HG03097 (cell line): ENCODE measurements around the gene MBLAC2.

Source experiments
- ATAC-seq: cut with Tn5 transposase; IDR thresholded peaks from one replicate; pipeline ENCODE4 v1.9.1; 2021; ENCODE audit not compliant: unreplicated experiment, low FRiP score

Gene MBLAC2

GRCh38 chr5:90472783-90473395, 1.7 kb downstream of the MBLAC2 start:
- no peak for ATAC-seq

GRCh38 chr5:90461288-90461687, 13.3 kb downstream of the MBLAC2 start:
- no peak for ATAC-seq

DNA sequence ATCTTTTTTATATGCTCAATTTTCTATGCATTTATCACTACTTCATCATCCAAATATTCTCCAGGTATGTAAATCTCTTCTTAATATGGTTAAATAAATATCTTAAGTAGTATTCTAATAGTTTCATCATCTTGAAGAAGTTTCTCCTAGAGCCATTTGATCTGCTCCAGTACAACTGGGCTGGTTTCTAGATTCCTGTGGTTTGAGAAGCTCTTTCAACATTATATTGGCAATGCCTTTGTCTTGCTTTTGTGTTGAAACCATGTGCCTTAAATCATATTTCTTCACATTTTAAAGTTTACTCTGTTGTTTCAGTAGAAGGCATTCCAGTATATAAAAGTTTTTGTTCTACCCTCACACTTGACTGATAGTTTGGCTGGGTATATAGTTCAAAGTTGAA, 27.6 kb downstream of the MBLAC2 start:
- ATAC-seq = no peak

- ATAC-seq = no peak
Observed at GRCh38 chr5:90440644-90441043, 33.9 kb downstream of the MBLAC2 start.

DNA sequence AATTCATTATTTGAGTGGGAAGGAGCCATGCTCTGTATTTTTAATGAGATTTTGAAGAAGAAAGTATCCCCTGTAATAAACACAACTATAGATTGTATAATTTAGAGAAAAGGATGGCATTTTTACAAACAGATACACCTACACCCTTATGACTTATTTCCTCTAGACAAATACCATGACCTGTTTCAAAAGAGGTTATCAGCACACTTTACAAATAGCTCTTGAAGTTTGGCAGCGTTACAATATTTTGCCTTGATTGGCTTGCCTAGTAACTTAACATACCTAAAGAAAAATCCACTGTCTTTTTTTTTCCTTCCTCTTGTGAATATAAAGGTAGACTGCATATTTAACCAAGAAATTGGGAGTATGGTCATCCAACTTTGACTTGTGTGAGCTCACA, 36.5 kb downstream of the MBLAC2 start:
- no peak for ATAC-seq

- no peak for ATAC-seq
Observed at GRCh38 chr5:90437663-90438062, 36.9 kb downstream of the MBLAC2 start.

GRCh38 chr5:90434116-90434714, 40.4 kb downstream of the MBLAC2 start:
- ATAC-seq = no peak

DNA sequence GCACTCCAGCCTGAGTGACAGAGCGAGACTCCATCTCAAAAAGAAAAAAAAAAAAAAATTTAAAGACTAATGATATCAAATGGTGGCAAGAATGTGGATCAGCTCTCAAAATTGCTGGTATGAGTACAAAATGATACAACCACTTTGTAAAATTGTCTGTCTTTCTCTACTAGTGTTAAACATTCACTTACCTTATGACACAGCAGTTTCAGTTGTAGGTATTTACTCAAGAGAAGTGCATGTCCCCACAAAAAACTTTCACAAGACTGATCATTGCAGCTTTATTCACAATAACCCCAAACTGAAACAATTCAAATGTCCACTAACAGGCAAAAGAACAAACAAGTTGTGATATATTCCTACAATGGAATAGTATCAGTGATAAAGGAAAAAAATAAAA, 50.3 kb downstream of the MBLAC2 start:
- no peak for ATAC-seq

DNA sequence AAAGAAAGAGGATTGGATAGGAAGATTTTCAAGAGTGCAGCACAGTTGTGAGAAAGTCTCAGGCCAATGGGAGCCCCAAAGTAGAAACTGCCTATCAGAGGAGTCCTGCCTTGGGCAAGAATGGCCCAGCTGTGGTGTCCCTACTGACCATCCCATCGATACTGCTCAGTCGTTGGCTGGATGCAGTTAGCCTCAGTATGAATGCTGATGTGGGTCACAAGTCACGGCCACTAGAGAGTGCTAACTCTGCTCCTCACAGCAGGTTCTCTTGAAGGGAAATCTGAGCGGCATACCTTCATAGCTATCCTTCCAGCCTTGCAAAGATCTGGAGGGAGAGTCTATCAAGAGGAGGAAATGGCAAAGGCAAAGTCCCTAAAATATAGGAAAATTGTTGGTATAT, 53.4 kb downstream of the MBLAC2 start:
- ATAC-seq = no peak

- no peak for ATAC-seq
Observed at GRCh38 chr5:90418214-90418613, 56.4 kb downstream of the MBLAC2 start.

DNA sequence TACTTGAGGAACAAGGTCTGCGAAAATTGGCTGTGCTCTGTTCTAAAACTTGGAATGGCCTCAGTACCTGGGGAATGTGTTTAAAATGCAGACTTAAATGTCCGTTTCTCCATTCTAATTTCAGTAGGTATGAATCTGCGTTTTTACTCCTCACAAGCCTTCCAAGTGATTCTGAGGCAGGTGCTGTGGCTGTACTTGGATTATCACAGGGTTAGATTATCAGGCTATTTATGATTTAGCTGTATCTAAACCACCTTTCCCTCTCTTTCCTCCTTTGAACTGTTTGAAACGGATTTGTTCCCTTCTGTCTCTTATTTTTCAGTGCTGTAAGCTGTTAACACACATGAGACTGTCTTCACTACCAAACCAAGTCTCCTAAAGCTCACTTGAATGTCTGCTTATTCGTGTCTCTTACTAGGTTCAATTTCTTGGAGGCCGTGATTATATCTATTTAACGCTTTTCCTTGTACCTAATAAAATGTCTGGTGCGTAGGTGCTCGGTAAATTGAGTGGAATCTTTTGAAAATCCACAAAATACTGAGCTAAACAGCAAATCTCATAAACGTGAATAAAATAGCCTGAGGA, 64.3 kb downstream of the MBLAC2 start:
- ATAC-seq = no peak

DNA sequence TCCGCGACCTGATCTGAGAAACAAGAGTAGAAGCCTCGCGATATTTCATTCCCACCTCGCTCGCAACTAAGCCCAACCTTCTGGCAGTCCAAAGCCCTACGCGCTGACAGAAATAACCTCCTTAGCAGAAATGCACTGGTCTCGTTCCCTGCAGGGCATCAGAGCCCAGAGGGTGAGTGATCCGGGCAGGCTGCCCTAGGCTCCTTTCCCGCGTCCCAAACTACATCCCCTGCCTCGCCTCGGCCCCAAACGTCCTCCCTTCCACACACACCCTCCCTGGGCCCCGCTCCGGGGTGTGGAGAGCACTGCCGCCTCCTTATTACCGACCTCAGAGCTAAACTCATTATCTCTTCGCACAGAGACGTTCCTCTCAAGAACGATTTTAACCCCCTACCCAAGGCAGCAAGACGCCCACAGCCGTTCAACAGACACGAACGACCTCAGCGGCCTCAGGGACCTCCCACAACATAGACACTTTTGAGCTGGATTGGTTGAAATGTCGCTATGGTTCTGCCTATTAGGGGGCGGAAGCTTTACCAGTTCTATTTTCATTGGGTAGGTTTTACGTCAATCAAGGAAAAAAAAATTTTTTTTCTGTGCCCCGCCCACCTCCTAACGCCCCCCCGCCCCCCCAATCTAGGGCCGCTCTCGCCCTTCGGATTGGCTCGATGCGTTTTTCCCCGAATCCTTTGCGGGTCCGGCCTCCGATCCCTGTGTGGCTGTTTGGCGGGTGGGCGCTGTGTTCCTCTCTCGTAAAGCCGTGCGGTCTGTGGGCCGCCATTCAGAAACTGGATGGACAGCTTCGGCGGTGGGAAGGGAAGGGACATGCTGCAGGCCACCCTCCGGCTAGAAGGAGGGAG, 65.0 kb downstream of the MBLAC2 start, which contains the start of gene CETN3:
Gene CETN3 (minus strand): TSS at position 439 of the 860 bp plus-strand sequence. CDS start 95 bp downstream, at position 344.
- ATAC-seq = peak; percentile 94

DNA sequence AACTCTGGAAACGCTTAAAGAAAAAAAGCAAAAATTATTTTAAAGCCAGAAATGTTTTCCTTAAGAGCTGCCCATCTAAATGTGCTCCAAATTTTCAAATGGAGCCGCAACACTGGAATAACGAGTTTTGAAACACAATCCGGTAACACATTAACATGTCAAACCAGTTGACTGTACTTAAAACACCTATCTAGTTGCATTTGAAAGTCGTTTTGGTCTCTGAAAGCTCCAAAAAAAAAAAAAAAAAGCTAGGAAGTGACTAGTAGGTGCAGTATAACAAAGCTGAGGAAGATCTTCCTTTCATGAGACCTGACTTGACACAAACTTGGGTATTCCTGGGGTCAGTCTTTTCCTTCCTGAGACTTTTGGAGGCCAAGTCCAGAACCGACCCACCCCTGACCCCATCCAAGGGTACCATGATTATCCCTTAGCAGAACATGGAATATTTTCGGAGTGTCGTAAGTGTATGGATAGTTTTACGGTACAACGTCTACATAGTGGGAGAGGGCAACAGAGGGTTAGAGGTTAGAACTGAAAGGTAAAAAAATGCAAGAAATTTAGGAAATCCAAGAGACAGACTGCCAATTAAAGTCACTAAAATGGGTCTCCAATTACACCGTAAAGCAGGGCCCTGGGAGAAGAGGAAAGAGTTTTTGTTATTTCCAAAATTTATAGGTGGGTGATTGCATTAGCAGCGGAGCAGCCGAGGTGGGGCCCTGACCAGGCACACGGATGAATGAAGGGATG, 65.8 kb downstream of the MBLAC2 start:
- ATAC-seq = no peak
